ENCODE results near the gene TRIP10. TPM values are rescaled to one million over a fixed set of nuclear protein-coding genes. Genes with fewer than 3 reads are reported as not detected.
"Not testable (repeated sequence)": the region's sequence is repeated elsewhere in the genome, so short reads cannot be mapped to it uniquely, and the experiment has no call there.

Gene TRIP10
- polyA plus RNA-seq, 3 donors from 2014 or later: 0.86 to 1.5 TPM; not detected in 1

GRCh38 chr19:6706633-6706958, 32.9 kb upstream of the TRIP10 start:
- H3K36me3 Mint-ChIP-seq: no peaks in the 10 kb centered on the region

GRCh38 chr19:6707011-6707657, 32.3 kb upstream of the TRIP10 start:
- H3K36me3 Mint-ChIP-seq: no peaks in the 10 kb centered on the region
- peaks cover 0 to 8% (median 0%) of the 10 kb centered on the region in 3 donors for H3K27me3 Mint-ChIP-seq (ENCODE audit: low read depth in 3 of 3)
- H3K27ac Mint-ChIP-seq: no peak overlapping the region

More at GRCh38 chr19:6706633-6706958, 32.9 kb upstream of the TRIP10 start:
- Mint-ChIP-seq H3K27me3 (ENCODE audit: low read depth in 3 of 3) (peaks cover 0 to 8% (median 0%) of the 10 kb centered on the region in 3 donors), H3K9me3 (peaks cover 0 to 1% (median 0%) of the 10 kb centered on the region in 6 donors), H3K4me1 (peaks cover 14 to 19% of the 10 kb centered on the region in 2 donors), H3K4me3 (no peak overlapping the region), H3K27ac (no peak overlapping the region)
- DNase-seq: no peak

GRCh38 chr19:6707658-6708018, 31.8 kb upstream of the TRIP10 start:
- peaks cover 0 to 1% (median 0%) of the 10 kb centered on the region in 6 donors for H3K9me3 Mint-ChIP-seq
- H3K4me1 Mint-ChIP-seq: peaks cover 14 to 19% of the 10 kb centered on the region in 2 donors
- no peaks in the 10 kb centered on the region for H3K36me3 Mint-ChIP-seq
- no peak for DNase-seq
- no peak overlapping the region for H3K4me3 Mint-ChIP-seq
- no peak overlapping the region for H3K27ac Mint-ChIP-seq
- peaks cover 0 to 8% (median 0%) of the 10 kb centered on the region in 3 donors for H3K27me3 Mint-ChIP-seq (ENCODE audit: low read depth in 3 of 3)

More at GRCh38 chr19:6707011-6707657, 32.3 kb upstream of the TRIP10 start:
- DNase-seq: no peak
- peaks cover 14 to 19% of the 10 kb centered on the region in 2 donors for H3K4me1 Mint-ChIP-seq
- peaks cover 0 to 1% (median 0%) of the 10 kb centered on the region in 6 donors for H3K9me3 Mint-ChIP-seq
- H3K4me3 Mint-ChIP-seq: no peak overlapping the region

GRCh38 chr19:6708346-6708745, 31.1 kb upstream of the TRIP10 start:
- H3K36me3 Mint-ChIP-seq: no peaks in the 10 kb centered on the region
- H3K9me3 Mint-ChIP-seq: peaks cover 0 to 1% (median 0%) of the 10 kb centered on the region in 6 donors
- no peak overlapping the region for H3K27ac Mint-ChIP-seq
- DNase-seq: no peak
- H3K4me3 Mint-ChIP-seq: no peak overlapping the region
- peaks cover 14 to 19% of the 10 kb centered on the region in 2 donors for H3K4me1 Mint-ChIP-seq
- peaks cover 0 to 8% (median 0%) of the 10 kb centered on the region in 3 donors for H3K27me3 Mint-ChIP-seq (ENCODE audit: low read depth in 3 of 3)

GRCh38 chr19:6708913-6709312, 30.6 kb upstream of the TRIP10 start:
- not testable (repeated sequence) for H3K4me3 Mint-ChIP-seq; H3K36me3 Mint-ChIP-seq; DNase-seq; H3K27ac Mint-ChIP-seq; H3K27me3 Mint-ChIP-seq (ENCODE audit: low read depth in 3 of 3); H3K9me3 Mint-ChIP-seq
- peaks cover 14 to 19% of the 10 kb centered on the region in 2 donors for H3K4me1 Mint-ChIP-seq

- Mint-ChIP-seq H3K27me3 (ENCODE audit: low read depth in 3 of 3) (peaks cover 0 to 8% (median 0%) of the 10 kb centered on the region in 3 donors), H3K4me1 (peaks cover 14 to 19% of the 10 kb centered on the region in 2 donors), H3K27ac (no peak overlapping the region), H3K4me3 (peak overlapping the region in 1 of 5 donors; percentile 23), H3K36me3 (no peaks in the 10 kb centered on the region), H3K9me3 (peaks cover 0 to 1% (median 0%) of the 10 kb centered on the region in 6 donors)
- DNase-seq: no peak
Observed at GRCh38 chr19:6709549-6709948, 29.9 kb upstream of the TRIP10 start.

- Mint-ChIP-seq H3K27ac (peak overlapping the region in 1 of 6 donors; percentile 66), H3K4me3 (peak overlapping the region in 4 of 5 donors; percentile 19 to 63 (median 32)), H3K4me1 (peaks cover 14 to 19% of the 10 kb centered on the region in 2 donors), H3K9me3 (peaks cover 0 to 1% (median 0%) of the 10 kb centered on the region in 6 donors), H3K27me3 (ENCODE audit: low read depth in 3 of 3) (peaks cover 0 to 8% (median 0%) of the 10 kb centered on the region in 3 donors), H3K36me3 (no peaks in the 10 kb centered on the region)
- peak in 2 of 3 donors; percentile 17 to 24 for DNase-seq
Observed at GRCh38 chr19:6710273-6711077, 29.0 kb upstream of the TRIP10 start.

- no peak for DNase-seq
- H3K27ac Mint-ChIP-seq: no peak overlapping the region
- H3K4me3 Mint-ChIP-seq: no peak overlapping the region
- peaks cover 0 to 1% (median 0%) of the 10 kb centered on the region in 6 donors for H3K9me3 Mint-ChIP-seq
- H3K36me3 Mint-ChIP-seq: no peaks in the 10 kb centered on the region
- H3K4me1 Mint-ChIP-seq: peaks cover 14 to 19% of the 10 kb centered on the region in 2 donors
- H3K27me3 Mint-ChIP-seq (ENCODE audit: low read depth in 3 of 3): peaks cover 0 to 8% (median 0%) of the 10 kb centered on the region in 3 donors
Observed at GRCh38 chr19:6711078-6711361, 28.5 kb upstream of the TRIP10 start.

GRCh38 chr19:6711605-6712004, 27.9 kb upstream of the TRIP10 start:
- peaks cover 14 to 19% of the 10 kb centered on the region in 2 donors for H3K4me1 Mint-ChIP-seq
- no peak overlapping the region for H3K4me3 Mint-ChIP-seq
- no peak overlapping the region for H3K27ac Mint-ChIP-seq
- no peak for DNase-seq
- H3K9me3 Mint-ChIP-seq: peaks cover 0 to 1% (median 0%) of the 10 kb centered on the region in 6 donors
- H3K36me3 Mint-ChIP-seq: no peaks in the 10 kb centered on the region
- H3K27me3 Mint-ChIP-seq (ENCODE audit: low read depth in 3 of 3): peaks cover 0 to 8% (median 0%) of the 10 kb centered on the region in 3 donors

- Mint-ChIP-seq H3K9me3 (peaks cover 0 to 1% (median 0%) of the 10 kb centered on the region in 6 donors), H3K27me3 (ENCODE audit: low read depth in 3 of 3) (peaks cover 0 to 8% (median 0%) of the 10 kb centered on the region in 3 donors), H3K4me3 (no peak overlapping the region), H3K4me1 (peaks cover 16 to 20% of the 10 kb centered on the region in 2 donors), H3K27ac (no peak overlapping the region), H3K36me3 (no peaks in the 10 kb centered on the region)
- no peak for DNase-seq
Observed at GRCh38 chr19:6712231-6712630, 27.2 kb upstream of the TRIP10 start.

- Mint-ChIP-seq H3K36me3 (no peaks in the 10 kb centered on the region), H3K27ac (no peak overlapping the region), H3K4me1 (peaks cover 22 to 27% of the 10 kb centered on the region in 2 donors), H3K27me3 (ENCODE audit: low read depth in 3 of 3) (peaks cover 2 to 8% (median 2%) of the 10 kb centered on the region in 3 donors), H3K9me3 (peaks cover 0 to 1% (median 0%) of the 10 kb centered on the region in 6 donors), H3K4me3 (no peak overlapping the region)
- no peak for DNase-seq
Observed at GRCh38 chr19:6712692-6713670, 26.5 kb upstream of the TRIP10 start.

- Mint-ChIP-seq H3K27ac (no peak overlapping the region), H3K36me3 (no peaks in the 10 kb centered on the region), H3K4me1 (peaks cover 22 to 25% of the 10 kb centered on the region in 2 donors), H3K9me3 (peaks cover 0 to 1% (median 0%) of the 10 kb centered on the region in 6 donors), H3K27me3 (ENCODE audit: low read depth in 3 of 3) (peaks cover 2 to 5% (median 5%) of the 10 kb centered on the region in 3 donors), H3K4me3 (no peak overlapping the region)
- DNase-seq: no peak
Observed at GRCh38 chr19:6713773-6714692, 25.4 kb upstream of the TRIP10 start.

All from immature natural killer cell (primary cell).